IMR-90 (cell line): Measurements from ENCODE around the gene RPL10.

Source experiments
- CEBPB ChIP-seq: IDR thresholded peaks from 2 replicates; pipeline ENCODE4 v1.6.1; 2012; ENCODE audit warnings: low read depth, low read length, improper control_type of control experiment
- CTCF ChIP-seq: conservative IDR thresholded peaks from 2 replicates; pipeline ENCODE4 v1.5.1; 2012; ENCODE audit warnings: mild to moderate bottlenecking, low read depth, low read length, improper control_type of control experiment
- MXI1 ChIP-seq: IDR thresholded peaks from 2 replicates; pipeline ENCODE4 v1.6.1; 2012; ENCODE audit warnings: low read depth, mild to moderate bottlenecking, low read length, moderate library complexity, borderline replicate concordance
- POLR2A ChIP-seq: IDR thresholded peaks from 2 replicates; pipeline ENCODE4 v1.6.1; 2012; ENCODE audit warnings: mild to moderate bottlenecking, low read depth, low read length
- USF2 ChIP-seq: fragments of 150-350 bp; IDR thresholded peaks from 2 replicates; pipeline ENCODE4 v1.6.1; 2017; ENCODE audit warnings: mild to moderate bottlenecking, antibody characterized with exemption, low read length, low read depth

GRCh38 chrX:154441984-154442707 is 44.0 kb downstream of the RPL10 start:
- TF ChIP-seq CEBPB (no peak), CTCF (no peak), POLR2A (no peak), USF2 (no peak), MXI1 (no peak)
